NCI-H2227 treated with DMSO at 0.1 percent for 48 hours (cell line): Measurements from ENCODE around the gene GPR82.
"Not testable (repeated sequence)": the region's sequence is repeated elsewhere in the genome, so short reads cannot be mapped to it uniquely, and the experiment has no call there.

Experiments used
- DNase-seq: peaks from one replicate; lab custom pipeline; 2025; lab: John Stamatoyannopoulos, UW

GPR82 gene

DNA sequence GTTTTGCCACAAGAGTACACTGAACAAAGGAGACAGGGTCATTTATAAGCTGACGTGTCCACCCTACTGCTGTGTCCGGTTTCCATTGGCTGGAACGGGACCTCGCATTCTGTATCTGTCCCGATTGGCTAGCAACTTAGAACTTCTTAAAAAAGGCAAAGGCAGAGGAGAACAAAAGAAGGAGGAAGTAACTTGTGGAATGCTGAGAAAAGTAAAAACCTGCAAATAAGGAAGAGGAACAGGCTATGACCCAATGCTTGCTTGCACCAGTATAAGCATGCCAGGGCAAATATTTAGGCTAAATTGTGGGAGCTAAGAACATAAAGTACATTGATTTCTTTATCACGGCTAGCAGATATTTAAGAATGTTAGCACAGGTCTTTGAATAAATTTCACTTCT lies 4.4 kb upstream of the GPR82 start:
- not testable (repeated sequence) for DNase-seq

DNA sequence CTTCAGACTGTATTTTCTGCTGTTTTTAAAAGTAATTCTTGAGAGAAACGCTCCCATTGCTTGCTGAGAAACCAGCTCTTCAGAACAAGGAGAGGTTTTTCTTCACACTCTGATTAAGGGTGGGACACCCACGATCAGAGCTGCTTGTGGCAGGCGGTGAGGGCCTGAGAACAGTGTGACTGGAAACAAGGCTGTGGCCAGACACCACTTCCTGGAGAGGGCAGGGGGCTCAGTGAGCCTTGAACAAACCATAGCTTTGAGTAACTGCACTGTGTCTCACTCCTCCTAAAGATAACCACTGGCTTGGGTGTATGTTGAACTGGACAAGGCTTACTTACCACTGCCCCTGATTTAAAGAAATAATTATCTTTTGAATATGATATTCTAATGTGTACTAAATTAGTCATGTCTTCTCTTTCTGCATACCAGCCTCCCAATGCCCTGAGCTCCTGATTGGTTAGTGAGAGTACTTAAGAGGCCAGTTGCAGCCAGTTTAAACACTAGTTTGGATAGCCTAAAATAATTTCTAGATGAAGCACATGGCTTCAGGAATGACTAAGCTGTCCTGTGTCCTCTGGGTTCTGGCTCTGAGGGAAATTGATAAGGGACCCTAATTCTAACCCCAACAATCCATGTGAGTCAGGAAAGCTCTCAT lies 3.7 kb upstream of the GPR82 start:
- no peak for DNase-seq

DNA sequence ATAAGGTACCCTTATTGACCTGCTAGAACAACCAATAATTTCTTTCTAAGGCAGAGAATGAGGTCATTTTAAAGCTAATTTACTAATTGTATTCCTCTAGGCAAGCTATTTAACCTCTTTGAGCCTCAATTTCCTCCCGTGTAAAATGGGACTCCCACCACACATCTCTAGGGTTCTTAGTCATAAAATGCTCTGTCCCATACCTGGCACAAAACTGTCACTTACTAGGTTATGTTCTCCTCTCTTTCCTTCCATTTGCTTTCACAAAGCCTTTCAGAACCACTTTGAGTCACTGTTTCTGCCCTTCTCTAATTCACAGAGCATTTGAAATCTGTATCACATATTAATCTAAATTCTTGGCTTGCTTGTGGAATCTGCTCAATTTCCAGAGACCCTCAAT lies 2.4 kb upstream of the GPR82 start:
- no peak for DNase-seq

DNA sequence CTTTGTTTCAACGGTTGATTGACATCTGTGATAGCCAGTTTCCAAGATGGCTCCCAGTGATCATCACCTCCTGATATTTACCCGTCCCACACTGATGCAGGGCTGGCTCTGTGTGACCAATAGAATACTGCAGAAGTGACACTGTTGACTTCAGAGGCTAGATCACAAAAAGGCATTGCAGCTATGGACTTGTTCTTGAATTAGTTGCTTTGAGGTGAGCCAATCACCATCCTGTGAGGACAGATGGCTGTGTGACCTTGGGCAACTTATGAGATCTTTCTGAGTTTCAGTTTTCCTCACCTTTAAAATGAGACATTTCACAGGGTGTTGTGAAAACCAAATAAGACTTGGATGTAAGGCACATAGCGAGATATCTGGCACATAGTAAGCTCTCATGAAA lies 1.8 kb upstream of the GPR82 start:
- DNase-seq, result no peak

DNA sequence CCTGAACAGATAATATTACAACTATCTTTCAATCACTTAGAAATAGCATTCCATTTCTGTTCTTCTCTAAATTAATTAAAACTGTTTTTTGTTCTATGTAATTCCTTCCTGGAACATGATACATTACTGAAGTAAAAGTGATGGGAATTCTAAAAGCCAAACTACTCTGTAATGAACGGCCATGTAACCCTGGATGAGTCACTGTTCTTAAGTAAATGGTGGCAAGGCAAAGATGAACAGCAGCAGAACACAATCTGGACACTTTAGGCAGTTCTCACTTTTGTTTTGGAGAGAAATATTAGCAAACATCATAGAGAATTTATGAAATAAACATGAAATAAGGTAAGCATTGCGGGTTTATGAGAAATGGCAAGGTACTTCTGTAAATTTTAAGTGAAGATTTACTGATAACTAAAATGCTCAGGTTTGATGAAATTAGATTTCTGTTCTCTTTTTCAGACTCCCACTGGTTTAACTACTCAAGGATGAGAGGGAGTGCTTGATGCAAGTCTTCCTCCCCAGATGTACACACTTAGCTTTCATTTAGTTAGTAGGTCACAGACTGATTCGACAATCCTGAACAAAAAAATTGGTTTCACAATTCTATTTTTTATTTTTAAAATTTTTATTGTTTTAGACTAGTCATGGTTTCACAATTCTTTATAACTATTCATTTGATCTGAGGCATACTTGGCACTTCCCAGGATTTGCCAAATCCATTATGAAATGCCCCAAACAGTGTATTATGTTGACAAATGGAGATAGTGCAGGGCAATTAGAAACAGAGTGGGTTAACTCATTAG lies 964 bp upstream of the GPR82 start:
- no peak for DNase-seq

DNA sequence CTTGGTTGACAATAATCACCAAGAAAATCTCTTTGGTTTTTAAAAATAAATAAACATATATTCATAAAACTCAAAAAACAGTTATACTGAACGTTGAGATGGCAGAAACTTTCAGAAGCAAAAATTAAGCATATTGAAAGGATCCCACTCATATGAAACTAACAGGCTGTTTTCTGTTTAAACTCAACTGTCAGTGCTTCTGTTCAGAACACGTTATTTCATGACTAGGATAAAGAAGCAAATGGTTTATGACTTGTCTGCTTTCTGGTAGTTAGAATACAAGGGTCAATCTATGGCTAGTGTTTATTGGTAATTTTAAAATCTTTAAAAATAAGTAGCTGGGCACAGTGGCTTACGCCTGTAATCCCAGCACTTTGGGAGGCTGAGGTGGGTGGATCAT lies 4.1 kb downstream of the GPR82 start:
- DNase-seq, result no peak

DNA sequence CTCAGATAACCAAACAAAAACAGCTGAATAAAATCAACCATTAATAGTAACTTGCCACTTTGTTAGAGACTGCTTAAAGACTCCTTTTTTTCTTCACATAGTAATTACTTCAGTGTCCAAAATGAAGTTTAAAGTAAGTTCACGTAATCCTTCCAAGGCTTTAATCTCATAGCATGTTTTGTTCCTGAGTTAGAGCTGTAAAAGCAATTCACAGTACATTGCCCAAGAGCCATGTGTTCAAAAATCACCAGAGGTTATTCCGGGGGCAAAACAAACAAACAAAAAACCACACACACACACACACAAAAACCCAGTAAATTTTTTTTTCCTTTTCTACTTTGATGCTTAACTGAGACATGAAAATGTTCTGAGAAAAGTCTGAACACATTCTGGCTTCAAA lies 6.1 kb downstream of the GPR82 start:
- DNase-seq, result no peak

DNA sequence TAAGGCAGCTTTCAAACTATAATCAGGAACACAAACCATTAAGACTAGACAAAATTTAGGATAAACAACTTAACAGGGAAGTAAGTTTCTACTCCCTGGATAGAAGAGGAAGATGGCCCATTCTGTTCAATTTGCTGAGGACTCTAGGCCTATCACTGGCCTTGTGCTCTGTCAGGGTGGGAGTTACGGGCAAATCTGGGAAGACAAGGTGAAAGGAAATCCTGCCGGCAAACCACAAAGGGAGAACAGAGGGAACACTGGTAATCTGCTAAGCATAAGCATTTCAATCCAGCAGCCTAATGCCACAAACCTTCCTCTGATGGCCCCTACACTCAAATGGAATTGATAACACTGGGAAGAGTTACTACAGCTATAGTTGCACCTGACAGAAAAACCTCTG lies 8.3 kb downstream of the GPR82 start:
- no peak for DNase-seq

DNA sequence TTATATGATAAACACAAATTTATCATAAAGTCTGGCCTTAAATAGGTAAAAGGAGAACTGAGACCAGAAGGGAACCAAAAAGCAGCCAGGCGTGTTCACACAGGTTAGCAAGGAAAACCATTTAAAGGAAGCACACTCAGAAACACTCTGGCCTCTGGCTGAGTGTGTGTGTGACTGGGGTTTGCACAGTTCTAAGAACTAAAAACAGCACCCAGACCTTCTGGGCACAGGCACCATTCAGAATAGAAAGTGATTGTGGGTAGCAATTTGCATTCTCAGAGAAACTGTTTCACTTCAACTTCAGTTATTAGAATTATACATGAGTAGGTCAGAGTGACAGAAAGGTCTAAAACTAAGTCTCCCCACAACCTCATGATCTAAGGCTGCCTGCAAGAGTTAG lies 10.0 kb downstream of the GPR82 start:
- no peak for DNase-seq

DNA sequence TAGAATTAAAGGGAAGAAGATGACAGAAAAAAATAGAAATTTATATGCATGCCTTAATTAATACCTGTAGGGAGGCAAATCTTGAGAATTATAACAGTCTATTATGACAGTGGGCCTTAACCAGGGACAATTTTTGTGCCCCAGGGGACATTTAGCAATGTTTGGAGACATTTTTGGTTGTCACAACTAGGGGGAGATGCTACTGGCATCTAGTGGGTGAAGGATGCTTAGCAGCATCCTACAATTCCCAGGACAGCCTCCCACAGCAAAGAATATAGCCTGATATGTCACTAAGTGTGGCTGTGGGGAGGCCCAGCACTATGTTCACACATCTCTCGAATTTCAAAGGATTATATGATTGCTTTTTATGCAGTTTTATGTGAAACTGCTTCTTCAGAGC lies 10.5 kb downstream of the GPR82 start:
- peak; percentile 3 for DNase-seq

DNA sequence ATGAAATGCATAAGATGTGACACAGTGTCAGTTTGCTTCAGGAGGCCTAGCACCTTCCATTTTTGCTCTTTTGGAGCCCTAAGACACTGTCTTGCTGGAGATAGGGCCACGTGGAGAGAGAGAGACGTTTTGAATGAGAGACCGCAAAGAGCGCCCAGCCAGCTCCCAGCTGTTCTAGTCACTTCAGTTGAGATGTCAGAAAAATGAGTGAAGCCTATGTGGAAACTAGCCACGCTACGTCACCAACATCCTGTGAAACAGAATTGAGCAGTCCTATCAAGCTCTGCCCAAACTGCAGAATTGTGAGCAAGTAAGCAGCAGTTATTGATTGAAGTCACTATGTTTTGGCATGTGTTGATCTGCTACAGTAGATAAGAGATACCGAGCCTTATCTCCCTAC lies 13.1 kb downstream of the GPR82 start:
- DNase-seq, result no peak

DNA sequence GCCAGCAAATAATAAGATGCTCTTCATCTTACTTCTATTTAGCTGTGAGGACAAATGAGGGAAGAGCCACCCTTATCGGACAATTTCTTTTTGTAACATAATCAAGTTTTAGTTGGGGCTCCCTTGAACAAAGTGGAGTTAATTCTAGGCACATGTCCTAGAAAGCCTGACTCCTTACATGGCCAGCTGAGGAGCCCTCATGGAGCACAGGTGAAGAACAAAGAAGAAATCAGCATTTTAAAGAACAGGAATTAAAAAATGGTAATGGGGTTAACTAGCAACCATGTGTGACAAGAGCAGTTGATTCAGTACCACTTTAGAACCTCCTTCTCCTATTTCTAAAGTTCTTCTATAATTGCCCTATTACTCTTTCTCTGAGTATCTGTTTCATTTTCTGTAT lies 15.9 kb downstream of the GPR82 start:
- DNase-seq, result no peak

DNA sequence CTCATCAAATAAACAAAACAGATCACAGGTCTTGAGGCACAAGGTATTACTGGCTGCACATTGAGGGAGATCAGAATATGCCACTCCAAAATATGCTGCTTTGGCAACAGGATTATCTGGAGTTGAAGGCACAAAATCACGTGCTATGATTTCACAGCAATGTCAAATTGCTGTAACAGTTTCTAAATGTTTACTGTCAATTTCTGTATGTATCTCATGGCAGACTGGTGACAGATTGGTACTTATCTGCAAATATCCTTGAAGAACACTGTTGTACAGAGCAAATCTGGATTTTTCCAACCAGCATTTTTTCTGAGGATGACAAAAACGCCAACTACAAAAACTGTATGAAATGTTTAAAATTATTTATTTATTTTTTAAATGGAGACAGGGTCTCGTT lies 26.7 kb downstream of the GPR82 start:
- DNase-seq, result no peak

DNA sequence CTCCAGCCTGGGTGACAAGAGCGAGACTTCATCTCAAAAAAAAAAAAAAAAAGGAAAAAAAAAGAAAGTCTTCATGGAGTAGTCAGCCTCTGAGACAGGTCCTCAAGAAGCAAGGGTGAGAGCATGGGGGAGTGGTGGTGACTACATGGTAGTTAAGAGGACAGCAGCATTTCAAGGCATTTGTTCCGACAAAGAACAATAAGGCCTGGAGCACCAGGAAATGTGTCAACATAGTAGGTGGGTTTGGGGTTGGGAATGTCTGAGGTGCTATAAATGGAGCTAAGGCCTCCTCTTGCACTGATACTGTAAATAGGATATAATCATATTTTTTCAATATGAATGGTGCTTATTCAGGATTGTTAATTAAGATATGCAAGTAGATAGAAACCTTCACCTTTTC lies 34.4 kb downstream of the GPR82 start:
- no peak for DNase-seq

DNA sequence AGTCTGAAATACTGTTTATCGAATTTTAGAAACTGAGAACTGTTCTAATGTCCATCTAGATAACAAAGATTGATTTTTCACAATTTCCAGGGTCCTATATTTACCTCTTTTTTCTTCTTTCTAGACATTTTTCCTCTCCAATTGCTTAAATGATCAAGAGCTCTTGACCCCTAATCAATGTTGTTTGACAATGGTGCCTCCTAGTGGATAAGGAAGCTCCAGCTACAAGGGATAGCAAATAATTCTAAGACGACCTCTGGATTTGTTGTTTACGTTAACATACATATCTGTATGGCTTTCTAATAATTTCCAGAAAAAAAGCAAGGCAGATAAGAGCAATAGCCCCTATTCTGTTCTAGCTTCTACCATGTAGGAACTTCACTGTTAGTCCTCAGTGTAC lies 35.8 kb downstream of the GPR82 start:
- no peak for DNase-seq

DNA sequence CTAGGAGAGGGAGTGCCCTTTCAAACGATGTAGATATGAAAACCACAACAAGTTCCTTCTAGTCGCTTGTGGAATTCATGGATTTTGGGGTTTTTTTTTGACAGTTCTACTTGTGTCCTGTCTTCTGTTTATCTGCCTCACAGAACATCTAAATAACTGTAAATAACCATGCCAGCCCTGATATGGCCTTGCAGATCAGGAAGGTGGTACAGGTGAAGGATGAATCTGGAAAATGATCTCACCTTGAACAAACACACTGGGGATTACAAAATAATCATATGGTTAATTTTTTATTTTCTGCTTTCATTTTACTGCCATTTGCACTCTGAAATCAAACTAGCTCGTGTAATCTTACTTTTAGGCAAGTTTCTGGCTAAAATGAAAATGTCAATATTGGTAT lies 37.2 kb downstream of the GPR82 start:
- no peak for DNase-seq

DNA sequence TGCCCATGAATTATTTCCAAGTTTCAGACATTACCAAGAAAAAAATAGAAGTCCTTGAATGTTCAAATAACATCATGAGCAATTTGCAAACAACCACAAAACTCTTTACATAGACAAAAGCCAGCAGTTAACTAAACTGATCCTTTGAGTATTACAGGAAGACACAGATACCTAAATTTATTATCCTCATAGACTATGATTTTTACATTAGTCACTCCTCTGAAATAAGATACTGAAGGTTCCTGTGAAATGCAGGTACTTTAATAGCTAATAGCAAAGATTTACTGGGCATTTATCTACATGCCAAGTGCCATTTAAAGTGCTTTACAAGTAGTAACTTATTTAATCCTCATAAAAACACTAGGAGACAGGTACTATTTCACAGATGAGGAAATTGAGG lies 37.7 kb downstream of the GPR82 start:
- DNase-seq, result no peak

DNA sequence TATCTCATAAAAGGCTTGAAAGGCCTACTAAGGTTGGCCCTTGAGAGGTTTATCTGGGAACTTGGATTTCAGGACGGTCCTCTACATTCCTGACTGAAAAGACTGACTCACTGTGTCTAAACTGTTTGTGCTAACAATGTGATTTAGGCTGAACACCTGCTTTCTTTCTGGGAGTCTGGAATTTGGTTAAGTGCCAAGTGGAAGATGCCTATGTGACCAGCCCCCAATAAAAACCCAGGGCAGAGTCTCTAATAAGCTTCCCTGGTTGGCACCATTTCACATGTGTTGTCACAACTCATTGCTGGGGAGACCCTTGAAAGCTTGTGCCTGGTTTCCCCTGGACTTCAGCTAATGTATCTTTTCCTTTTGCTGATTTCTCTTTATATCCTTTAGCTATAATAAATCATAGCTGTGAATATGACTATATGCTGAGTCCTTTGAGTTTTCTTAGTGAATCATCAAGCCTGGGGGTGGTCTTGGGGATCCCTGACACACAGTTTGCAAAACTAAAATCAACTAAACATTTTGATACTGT lies 55.1 kb downstream of the GPR82 start:
- no peak for DNase-seq
